BE2C (cell line): Measurements from ENCODE around the gene SYS1.

ENCODE experiments used
- DNase-seq: peaks from one replicate; pipeline ENCODE4 v3.0.0-alpha.2; 2020
- H3K27me3 ChIP-seq: fragments of 250-450 bp; sonication (Bioruptor Pico); 2 replicates; pipeline ENCODE4 v1.5.1; 2020; ENCODE audit warnings: mild to moderate bottlenecking
- H3K36me3 ChIP-seq: fragments of 250-450 bp; sonication (Bioruptor Pico); 2 replicates; pipeline ENCODE4 v1.5.1; 2020; ENCODE audit warnings: mild to moderate bottlenecking
- H3K4me1 ChIP-seq: fragments of 250-450 bp; sonication (Bioruptor Pico); 2 replicates; pipeline ENCODE4 v1.5.1; 2020
- H3K4me3 ChIP-seq: 2 replicates; pipeline ENCODE4 v1.5.1; 2011; ENCODE audit warnings: low read depth, low read length
- H3K9me3 ChIP-seq: fragments of 250-450 bp; sonication (Bioruptor Pico); 2 replicates; pipeline ENCODE4 v1.5.1; 2020
- CTCF ChIP-seq: IDR thresholded peaks from 2 replicates; pipeline ENCODE4 v1.5.1; 2012; ENCODE audit warnings: mild to moderate bottlenecking, low read depth, low read length

The SYS1 gene

GRCh38 chr20:45359069-45359405 is 3.9 kb upstream of the SYS1 start:
- DNase-seq = no peak
- Histone ChIP-seq H3K27me3 (no peaks in the 10 kb centered on the region), H3K36me3 (no peaks in the 10 kb centered on the region), H3K4me3 (no peak overlapping the region), H3K4me1 (no peaks in the 10 kb centered on the region), H3K9me3 (no peaks in the 10 kb centered on the region)
- no peak for TF ChIP-seq CTCF

- DNase-seq = no peak
- Histone ChIP-seq H3K4me3 (no peak overlapping the region), H3K36me3 (no peaks in the 10 kb centered on the region), H3K4me1 (no peaks in the 10 kb centered on the region), H3K27me3 (no peaks in the 10 kb centered on the region), H3K9me3 (no peaks in the 10 kb centered on the region)
- TF ChIP-seq CTCF = no peak
These were observed 3.4 kb upstream of the SYS1 start for GRCh38 chr20:45359406-45360148.

DNA sequence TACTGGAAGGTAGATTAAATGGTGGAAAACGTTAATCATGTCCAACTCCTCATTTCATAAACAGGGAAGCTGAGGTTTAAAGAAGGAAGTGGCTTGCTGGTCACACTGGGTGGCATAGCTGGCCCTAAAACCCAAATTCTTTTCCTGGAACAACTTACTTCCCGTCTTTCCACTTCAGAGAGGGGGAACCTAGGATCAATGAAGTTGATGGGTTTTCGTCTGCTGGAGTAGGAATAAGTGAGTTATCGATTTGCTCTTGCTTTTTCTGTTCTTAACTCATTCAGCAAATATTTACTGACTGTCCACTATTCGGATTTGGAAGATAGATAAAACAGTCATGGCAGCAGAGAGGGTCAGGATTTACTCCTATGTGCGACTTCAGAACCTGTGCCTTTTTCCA is 1.2 kb upstream of the SYS1 start:
- no peak overlapping the region for H3K4me3 ChIP-seq
- H3K9me3 ChIP-seq = no peaks in the 10 kb centered on the region
- peaks cover under 1% of the 10 kb centered on the region; the same call in 1 of the 2 replicates for H3K36me3 ChIP-seq
- TF ChIP-seq CTCF = no peak
- H3K27me3 ChIP-seq = no peaks in the 10 kb centered on the region
- H3K4me1 ChIP-seq = no peaks in the 10 kb centered on the region
- DNase-seq = no peak

DNA sequence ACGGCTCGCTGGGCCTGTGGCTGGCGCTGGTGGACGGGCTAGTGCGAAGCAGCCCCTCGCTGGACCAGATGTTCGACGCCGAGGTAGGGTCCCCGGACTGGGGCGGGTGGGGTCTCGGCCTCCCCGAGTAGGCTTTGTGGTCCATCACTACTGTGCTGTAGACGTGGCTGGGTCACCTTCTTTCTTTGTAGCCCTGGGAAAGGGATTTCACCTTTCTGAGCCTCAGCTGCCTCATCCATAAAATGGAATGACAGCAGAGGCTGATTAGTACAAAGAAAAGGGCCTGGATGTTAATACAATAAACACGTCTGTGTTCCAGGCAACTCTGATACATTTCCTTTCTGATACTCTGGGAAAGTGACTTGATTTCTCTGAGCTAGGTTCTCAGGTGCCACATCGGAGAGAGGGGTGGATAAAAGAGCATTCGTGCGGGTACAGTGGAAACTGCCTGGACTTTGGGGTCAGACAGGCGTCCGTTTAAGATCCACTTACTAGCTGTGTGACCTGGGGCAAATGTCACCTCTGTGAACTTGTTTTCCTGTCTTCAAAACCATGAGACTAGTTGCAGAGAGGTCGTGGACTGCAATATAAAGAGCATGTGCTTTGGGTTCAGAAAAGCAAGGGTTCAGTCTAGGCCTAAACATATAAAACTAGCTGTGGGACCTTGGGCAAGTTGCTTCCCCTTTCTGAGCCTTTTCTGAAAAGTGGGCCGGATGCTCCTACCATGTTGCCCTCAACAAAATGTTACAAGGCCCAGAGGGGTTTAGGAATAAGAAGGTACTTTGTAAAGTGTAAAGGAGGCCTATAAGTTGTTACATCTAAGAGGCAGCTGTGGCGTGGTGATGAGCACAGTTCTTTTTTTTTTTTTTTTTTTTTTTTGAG is 896 bp downstream of the SYS1 start:
- no peaks in the 10 kb centered on the region for H3K27me3 ChIP-seq
- no peak for TF ChIP-seq CTCF
- no peaks in the 10 kb centered on the region for H3K4me1 ChIP-seq
- peaks cover 10% of the 10 kb centered on the region for H3K36me3 ChIP-seq
- H3K9me3 ChIP-seq = no peaks in the 10 kb centered on the region
- peak overlapping the region; percentile 85 for H3K4me3 ChIP-seq
- no peak for DNase-seq

- Histone ChIP-seq H3K4me1 (no peaks in the 10 kb centered on the region), H3K9me3 (no peaks in the 10 kb centered on the region), H3K27me3 (no peaks in the 10 kb centered on the region), H3K4me3 (no peak overlapping the region), H3K36me3 (peaks cover 10% of the 10 kb centered on the region)
- no peak for TF ChIP-seq CTCF
- no peak for DNase-seq
These were observed 2.6 kb downstream of the SYS1 start for GRCh38 chr20:45365444-45365970.

GRCh38 chr20:45366192-45366591 is 3.2 kb downstream of the SYS1 start:
- Histone ChIP-seq H3K9me3 (no peaks in the 10 kb centered on the region), H3K27me3 (no peaks in the 10 kb centered on the region), H3K4me3 (no peak overlapping the region), H3K4me1 (no peaks in the 10 kb centered on the region), H3K36me3 (peaks cover 10% of the 10 kb centered on the region)
- DNase-seq = no peak
- no peak for TF ChIP-seq CTCF
